GM21528 (cell line): ENCODE results near the gene ABCD4.
"Not testable (repeated sequence)": the region's sequence is repeated elsewhere in the genome, so short reads cannot be mapped to it uniquely, and the experiment has no call there.

Source experiments
- ATAC-seq: cut with Tn5 transposase; IDR thresholded peaks from one replicate; pipeline ENCODE4 v1.9.1; 2021; ENCODE audit warnings: mild to moderate bottlenecking, moderate library complexity; ENCODE audit not compliant: unreplicated experiment, low FRiP score

ABCD4 gene

DNA sequence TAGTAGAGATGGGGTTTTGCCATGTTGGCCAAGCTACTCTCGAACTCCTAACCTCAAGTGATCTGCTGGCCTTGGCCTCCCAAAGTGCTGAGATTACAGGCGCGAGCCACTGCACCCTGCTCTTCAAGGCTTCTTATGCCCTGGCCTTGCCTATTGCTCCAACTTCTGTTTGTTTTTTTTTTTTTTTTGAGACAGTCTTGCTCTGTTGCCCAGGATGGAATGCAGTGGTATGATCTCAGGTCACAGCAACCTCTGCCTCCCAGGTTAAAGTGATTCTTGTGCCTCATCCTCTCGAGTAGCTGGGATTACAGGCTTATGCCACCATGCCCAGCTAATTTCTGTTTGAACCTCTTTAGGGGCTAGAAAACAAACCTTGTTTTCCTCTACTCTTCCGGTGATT, 6.0 kb upstream of the ABCD4 start:
- no peak for ATAC-seq

DNA sequence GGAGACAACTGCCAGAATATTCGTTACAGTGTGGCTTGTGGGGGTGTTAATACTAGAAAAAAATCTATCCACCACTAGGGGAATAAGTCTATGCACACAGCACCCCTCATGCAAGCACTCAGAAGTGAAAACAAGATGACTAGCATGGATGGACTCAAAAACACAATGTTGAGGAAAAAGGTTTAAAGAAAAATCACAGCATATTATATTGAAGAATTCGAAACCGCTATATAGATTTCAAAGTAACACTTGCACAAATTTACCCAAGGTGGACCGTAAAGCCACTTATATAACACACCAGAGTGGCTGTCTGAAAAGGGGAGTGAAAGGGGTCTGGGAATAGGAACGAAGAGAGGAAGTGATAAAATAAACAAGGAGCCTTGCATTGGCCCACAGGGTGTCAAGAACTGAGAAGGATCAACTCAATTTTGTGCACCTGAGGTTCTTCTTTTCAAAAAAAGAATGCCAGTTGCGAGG, 544 bp downstream of the ABCD4 start:
- peak; percentile 41 for ATAC-seq

- ATAC-seq: no peak
Measured at GRCh38 chr14:74301594-74302151, 1.1 kb downstream of the ABCD4 start.

GRCh38 chr14:74299061-74299545, 3.6 kb downstream of the ABCD4 start:
- ATAC-seq: no peak

- no peak for ATAC-seq
Measured at GRCh38 chr14:74297986-74298385, 4.7 kb downstream of the ABCD4 start.

GRCh38 chr14:74296037-74296467, 6.7 kb downstream of the ABCD4 start:
- no peak for ATAC-seq

DNA sequence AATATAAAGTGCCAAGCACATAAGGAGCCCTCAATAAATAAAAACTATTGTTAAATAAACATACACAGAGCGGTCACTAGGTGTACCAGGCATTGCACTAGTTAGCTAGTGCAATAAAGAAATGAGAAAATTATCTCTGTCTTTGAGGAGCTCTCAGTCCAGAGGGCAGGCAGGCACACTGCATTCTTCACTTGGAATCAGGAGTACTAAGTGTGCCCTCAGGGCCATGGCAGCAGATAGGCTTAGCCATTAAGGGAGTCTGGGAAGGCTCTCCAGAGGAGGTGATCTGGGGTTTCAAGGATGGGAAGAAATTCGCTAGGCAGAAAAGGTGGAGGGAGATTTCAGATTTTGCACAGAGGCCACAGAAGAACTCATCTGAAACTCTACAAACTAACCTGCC, 9.1 kb downstream of the ABCD4 start:
- no peak for ATAC-seq

GRCh38 chr14:74292061-74292460, 10.7 kb downstream of the ABCD4 start:
- ATAC-seq: no peak

DNA sequence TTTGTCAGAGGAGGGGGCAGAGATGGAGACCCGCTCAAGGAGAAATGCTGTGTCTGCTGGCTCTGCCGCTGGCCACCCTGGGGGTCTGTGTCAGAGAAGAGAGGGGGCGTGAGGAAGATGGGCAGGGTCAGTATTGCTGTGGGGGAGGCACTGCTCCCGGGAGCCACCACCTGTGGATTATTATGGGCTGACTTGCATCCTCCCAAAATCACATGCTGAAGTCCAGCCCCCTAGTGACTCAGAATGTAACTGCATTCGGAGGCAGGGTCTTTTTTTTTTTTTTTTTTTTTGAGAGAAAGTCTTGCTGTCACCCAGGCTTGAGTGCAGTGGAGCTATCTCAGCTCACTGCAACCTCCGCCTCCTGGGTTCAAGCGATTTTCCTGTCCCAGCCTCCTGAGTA, 12.3 kb downstream of the ABCD4 start:
- ATAC-seq: no peak

DNA sequence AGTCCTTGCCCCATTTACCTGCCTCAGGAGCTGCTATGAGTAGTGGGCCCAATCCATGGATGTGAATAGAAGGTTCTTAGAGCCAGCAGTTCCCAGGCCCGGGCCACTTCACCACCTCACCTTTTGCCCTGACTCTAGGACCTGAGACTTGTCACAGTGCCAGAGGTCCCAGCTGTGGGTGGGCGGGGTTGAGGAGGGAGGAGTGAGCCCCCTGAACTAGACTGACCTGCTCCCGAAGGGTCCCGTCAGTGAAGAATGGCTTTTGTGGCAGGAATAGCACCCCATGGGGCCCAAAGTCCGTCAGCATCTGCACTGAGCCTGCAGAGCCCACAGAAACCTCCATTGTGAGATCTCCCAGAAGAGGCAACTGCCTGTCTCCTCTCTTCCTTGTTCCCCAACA, 12.9 kb downstream of the ABCD4 start:
- ATAC-seq: no peak

DNA sequence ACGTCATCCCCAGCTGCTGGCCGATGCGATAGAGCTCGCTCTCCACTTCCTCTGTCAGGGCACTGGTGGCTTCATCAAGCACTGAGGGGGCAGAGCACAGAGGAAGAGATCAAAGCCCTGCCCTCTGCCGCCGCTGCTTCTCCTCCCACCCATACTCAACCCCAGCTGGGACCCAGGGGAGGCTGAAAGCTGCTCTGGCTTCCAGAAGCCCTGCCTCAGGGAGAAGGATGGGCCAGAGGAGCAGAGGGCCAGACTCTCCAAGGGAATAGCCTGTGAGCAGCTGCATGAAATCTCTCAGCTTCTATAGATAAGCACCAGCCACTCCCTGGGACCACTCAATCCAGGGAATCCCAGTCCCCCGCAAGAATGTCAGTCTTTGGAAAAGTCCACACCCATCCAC, 16.0 kb downstream of the ABCD4 start:
- no peak for ATAC-seq

DNA sequence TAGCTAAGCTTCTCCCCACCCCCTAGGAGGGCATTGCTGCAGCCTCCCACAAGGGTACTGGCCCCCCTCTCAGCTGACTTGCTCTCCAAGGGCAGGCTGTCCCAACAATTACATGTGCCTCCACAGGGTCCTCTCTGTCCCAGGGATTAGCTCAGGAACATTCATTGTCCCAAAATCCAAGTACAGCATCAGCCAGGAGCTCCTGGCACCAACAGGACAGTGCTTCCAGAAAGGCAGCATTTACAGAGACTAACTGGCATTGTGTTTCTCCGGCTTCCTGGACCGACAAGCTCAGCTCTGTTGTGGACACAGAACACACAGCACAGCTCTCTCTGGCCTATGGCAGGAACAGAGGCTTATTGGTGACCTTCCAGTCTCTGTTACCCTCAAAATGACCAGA, 21.7 kb downstream of the ABCD4 start:
- ATAC-seq: no peak

- no peak for ATAC-seq
Measured at GRCh38 chr14:74278080-74278479, 24.7 kb downstream of the ABCD4 start.

DNA sequence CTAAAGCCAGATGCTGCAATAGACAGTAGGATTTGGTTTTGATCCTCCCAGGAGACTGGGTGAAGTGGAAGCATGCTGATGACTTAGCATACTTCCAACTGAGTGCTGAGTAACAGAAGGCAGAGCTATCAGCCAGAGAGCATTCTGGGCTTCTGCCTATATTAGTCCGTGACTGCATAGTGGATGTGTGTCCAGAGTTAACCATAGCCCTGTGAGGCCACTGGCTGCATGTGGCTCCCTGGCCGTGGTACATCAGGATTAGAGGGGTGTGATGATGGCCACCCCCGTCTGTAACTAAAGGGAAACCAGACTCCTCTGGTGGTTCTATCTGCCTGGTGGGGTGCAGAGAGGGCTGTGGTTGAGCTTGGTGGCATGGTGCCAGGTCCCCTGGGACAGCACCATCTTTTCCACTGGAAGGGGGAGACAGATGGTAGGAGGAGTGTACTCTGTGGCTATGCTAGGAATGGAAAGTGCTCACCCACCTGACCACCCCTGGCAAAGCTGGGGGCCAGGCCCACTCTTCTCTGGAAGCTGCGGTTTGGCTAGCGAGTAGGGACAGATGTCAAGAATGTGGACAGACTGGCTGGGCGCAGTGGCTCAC, 27.4 kb downstream of the ABCD4 start:
- no peak for ATAC-seq

DNA sequence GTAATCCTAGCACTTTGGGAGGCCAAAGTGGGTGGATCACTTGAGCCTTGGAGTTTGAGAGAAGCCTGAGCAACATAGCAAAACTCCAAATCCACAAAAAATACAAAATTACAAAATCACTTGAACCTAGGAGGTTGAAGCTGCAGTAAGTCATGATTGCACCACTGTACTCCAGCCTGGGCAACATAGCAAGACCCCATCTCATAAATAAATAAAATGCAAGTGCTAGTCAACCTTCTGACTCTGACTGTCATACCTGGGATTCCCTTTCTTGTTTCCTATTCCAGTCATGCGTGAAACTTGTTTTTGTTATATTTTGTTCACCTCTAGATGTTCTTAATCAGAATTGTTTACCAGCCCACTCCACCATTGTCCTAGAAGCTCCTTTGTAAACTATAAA, 31.4 kb downstream of the ABCD4 start:
- no peak for ATAC-seq

- not testable (repeated sequence) for ATAC-seq
Measured at GRCh38 chr14:74270382-74271177, 32.2 kb downstream of the ABCD4 start.

GRCh38 chr14:74267588-74267987, 35.1 kb downstream of the ABCD4 start:
- no peak for ATAC-seq

GRCh38 chr14:74265301-74265965, 37.3 kb downstream of the ABCD4 start:
- no peak for ATAC-seq

- no peak for ATAC-seq
Measured at GRCh38 chr14:74263921-74264320, 38.8 kb downstream of the ABCD4 start.

GRCh38 chr14:74263181-74263580, 39.6 kb downstream of the ABCD4 start:
- no peak for ATAC-seq

DNA sequence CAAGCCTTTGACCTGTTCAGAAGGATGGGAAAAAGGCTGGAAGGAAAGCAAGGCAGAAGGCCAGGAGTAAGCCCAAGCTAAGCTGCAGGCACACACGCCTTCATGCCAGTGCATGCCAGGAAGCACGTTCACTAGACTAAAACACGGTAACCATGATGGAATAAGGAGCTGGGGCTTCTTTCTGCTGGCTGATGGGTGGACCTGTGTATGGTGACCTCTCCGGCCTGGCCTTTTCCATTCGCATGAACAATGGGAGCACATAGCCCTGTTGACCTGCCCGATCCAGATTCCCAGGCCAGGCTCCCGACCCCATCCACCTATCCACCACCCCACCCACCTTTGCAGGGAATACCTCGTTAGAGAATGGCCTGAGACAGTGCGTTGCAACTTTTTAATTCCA, 40.7 kb downstream of the ABCD4 start:
- no peak for ATAC-seq
